K562 (cell line): Measurements from ENCODE around the gene DNM1. TPM values are rescaled to one million over a fixed set of nuclear protein-coding genes. Genes with fewer than 3 reads are reported as not detected.

Source experiments
- BRCA1 ChIP-seq, 2 experiments: fragments of 450-650 bp in 1 of 2; sonication (generic) in 1 of 2; formaldehyde crosslinking in 1 of 2; IDR thresholded peaks; 2 replicates each; pipeline versions ENCODE4 v1.5.0 to v1.6.1; 2017 to 2020; ENCODE audit warnings: mild to moderate bottlenecking in 1 of 2, missing genetic modification reagents in 1 of 2
- FOXK1 ChIP-seq: sonication (generic); formaldehyde crosslinking; IDR thresholded peaks from 2 replicates; pipeline ENCODE4 v1.8.0; 2022; ENCODE audit warnings: missing genetic modification reagents, mild to moderate bottlenecking, borderline replicate concordance
- FOXO4 ChIP-seq: fragments of 450-650 bp; formaldehyde crosslinking; IDR thresholded peaks from 2 replicates; pipeline ENCODE4 v1.4.0; 2020; ENCODE audit warnings: mild to moderate bottlenecking, moderate library complexity
- GATAD2A ChIP-seq: fragments of 450-650 bp; IDR thresholded peaks from 2 replicates; pipeline ENCODE4 v1.6.1; 2017
- HSF4 ChIP-seq: fragments of 250-450 bp; sonication (Bioruptor Pico); IDR thresholded peaks from 2 replicates; pipeline ENCODE4 v2.1.2; 2022; ENCODE audit warnings: mild to moderate bottlenecking, moderate library complexity, borderline replicate concordance
- POLR2G ChIP-seq: fragments of 200-400 bp; formaldehyde crosslinking; IDR thresholded peaks from 2 replicates; pipeline ENCODE4 v1.6.1; 2017; ENCODE audit warnings: low read depth, mild to moderate bottlenecking, antibody characterized with exemption, low read length, moderate library complexity
- RBM25 ChIP-seq: fragments of 200-400 bp; formaldehyde crosslinking; IDR thresholded peaks from 2 replicates; pipeline ENCODE4 v1.6.1; 2018; ENCODE audit warnings: low read length, low read depth, moderate library complexity; ENCODE audit not compliant: severe bottlenecking
- SMARCA4 ChIP-seq: fragments of 450-650 bp; IDR thresholded peaks from 2 replicates; pipeline ENCODE4 v1.6.1; 2016
- SRSF3 ChIP-seq: fragments of 200-400 bp; formaldehyde crosslinking; IDR thresholded peaks from 2 replicates; pipeline ENCODE4 v1.6.1; 2016; ENCODE audit warnings: mild to moderate bottlenecking, low read length, moderate library complexity; ENCODE audit not compliant: insufficient read depth
- XRCC4 ChIP-seq: IDR thresholded peaks from one replicate; pipeline ENCODE4 v1.6.1; 2011; ENCODE audit not compliant: insufficient read depth, insufficient read length; ENCODE audit errors: extremely low read depth
- ZBTB12 ChIP-seq: fragments of 250-450 bp; sonication (Bioruptor Pico); IDR thresholded peaks from 2 replicates; pipeline ENCODE4 v1.4.0; 2020
- ZBTB40 ChIP-seq, 2 experiments: fragments of 450-650 bp in 1 of 2; sonication (generic) in 1 of 2; formaldehyde crosslinking in 1 of 2; IDR thresholded peaks; 2 replicates each; pipeline versions ENCODE4 v1.7.1 to v1.9.0; 2016 to 2022; ENCODE audit warnings: inconsistent platforms in 1 of 2, mild to moderate bottlenecking in 1 of 2, missing genetic modification reagents in 1 of 2
- ZNF175 ChIP-seq: fragments of 200-800 bp; sonication (Bioruptor generic); IDR thresholded peaks from 2 replicates; pipeline ENCODE4 v1.6.1; 2016; ENCODE audit warnings: low read depth, mild to moderate bottlenecking, missing genetic modification characterization, missing compliant biosample characterization
- ZNF57 ChIP-seq: fragments of 450-650 bp; formaldehyde crosslinking; IDR thresholded peaks from 2 replicates; pipeline ENCODE4 v1.4.0; 2020; ENCODE audit warnings: mild to moderate bottlenecking, moderate library complexity
- ZNF79 ChIP-seq: fragments of 250-450 bp; sonication (Bioruptor Pico); IDR thresholded peaks from 2 replicates; pipeline ENCODE4 v1.4.0; 2020; ENCODE audit warnings: low read depth, mild to moderate bottlenecking, moderate library complexity
- polyA plus RNA-seq, 8 experiments: library from polyadenylated mRNA; depleted of rRNA in 4 of 8; stranded (reverse) in 5 of 8; unstranded in 3 of 8; fragments of >200 nt; fragmentation: Nextera tagmentation in 2 of 8; fragmentation: Illumina TruSeq in 1 of 8; extraction: Ambion mirVana in 2 of 8; extraction: Trizol in 1 of 8; gene quantifications; 2 replicates each; pipeline versions ENCODE4 v1.2.1 to v1.2.3, GENCODE V29; 2011 to 2014; ENCODE audit warnings: inconsistent platforms in 1 of 8, missing spikeins in 1 of 8
- total RNA-seq, 7 experiments: library from RNA; depleted of rRNA in 6 of 7; stranded (reverse); fragments of >200 nt in 6 of 7; fragmentation: Illumina TruSeq in 2 of 7; extraction: Trizol in 2 of 7; gene quantifications; 2 replicates each; pipeline versions ENCODE4 v1.2.1 to v1.2.3, GENCODE V29; 2011 to 2021; ENCODE audit warnings: low replicate concordance in 1 of 7

DNM1 gene
- total and polyA plus RNA-seq, 9 of the 15 experiments (the other 6 are each of a cell fraction or from before 2014, with no cell fraction given): 0.39 to 23.1 (median 9.1) TPM

GRCh38 chr9:128159784-128160602 lies 43.2 kb upstream of the DNM1 start, which contains the start of gene BBLN (continued):
- no peak for TF ChIP-seq ZNF175 (CRISPR knock-in tag)
- no peak for TF ChIP-seq ZBTB40 (IDR thresholded peaks at IDR 0.05)
- no peak for TF ChIP-seq ZBTB40 (CRISPR knock-in tag; IDR thresholded peaks at IDR 0.05)
- TF ChIP-seq ZNF79 (CRISPR knock-in tag): no peak
- TF ChIP-seq ZNF57 (CRISPR knock-in tag): peak; percentile 67
- peak; percentile 76; the same call in 1 of the 2 replicates for TF ChIP-seq FOXO4 (CRISPR knock-in tag)
- no peak for TF ChIP-seq HSF4 (CRISPR knock-in tag)
- peak; percentile 91 for TF ChIP-seq ZBTB12 (CRISPR knock-in tag)
- no peak for TF ChIP-seq SMARCA4
- no peak for TF ChIP-seq GATAD2A
- no peak for TF ChIP-seq FOXK1 (CRISPR knock-in tag)
- TF ChIP-seq BRCA1 (IDR thresholded peaks at IDR 0.05): no peak
- TF ChIP-seq BRCA1 (CRISPR knock-in tag; IDR thresholded peaks at IDR 0.05): no peak
- no peak for TF ChIP-seq RBM25
- peak; percentile 99 for TF ChIP-seq POLR2G
- TF ChIP-seq SRSF3: no peak
- TF ChIP-seq XRCC4: no peak
